ENCODE data around the gene SORBS1. TPM values are rescaled to one million over a fixed set of nuclear protein-coding genes. Genes with fewer than 3 reads are reported as not detected.

The SORBS1 gene
- total and polyA plus RNA-seq, 2 experiments from 2014 or later, result 11.0 to 20.6 TPM

- Histone ChIP-seq H3K27ac (no peak overlapping the region), H3K4me1 (ENCODE audit: low read depth) (no peaks in the 10 kb centered on the region), H3K36me3 (peaks cover 6% of the 10 kb centered on the region), H3K27me3 (no peaks in the 10 kb centered on the region), H3K4me3 (no peak overlapping the region), H3K9me3 (ENCODE audit: low read depth) (no peaks in the 10 kb centered on the region)
- peak; percentile 68 to 75 for DNase-seq (ENCODE audit: low read depth in 1 of 2, low spot score in 1 of 2)
- TF ChIP-seq CTCF (IDR thresholded peaks at IDR 0.05; ENCODE audit: low read depth, low read length), result peak; percentile 44
These were observed 169.5 kb downstream of the SORBS1 start for GRCh38 chr10:95391581-95392216.

GRCh38 chr10:95391164-95391563 lies 170.0 kb downstream of the SORBS1 start:
- no peaks in the 10 kb centered on the region for H3K27me3 ChIP-seq

GRCh38 chr10:95389982-95390381 lies 171.2 kb downstream of the SORBS1 start:
- no peaks in the 10 kb centered on the region for H3K4me1 ChIP-seq (ENCODE audit: low read depth)

More at GRCh38 chr10:95391164-95391563, 170.0 kb downstream of the SORBS1 start:
- Histone ChIP-seq H3K9me3 (ENCODE audit: low read depth) (no peaks in the 10 kb centered on the region), H3K36me3 (peaks cover 3% of the 10 kb centered on the region), H3K4me3 (no peak overlapping the region), H3K27ac (no peak overlapping the region), H3K4me1 (ENCODE audit: low read depth) (no peaks in the 10 kb centered on the region)
- TF ChIP-seq CTCF (IDR thresholded peaks at IDR 0.05; ENCODE audit: low read depth, low read length), result no peak
- no peak for DNase-seq (ENCODE audit: low read depth in 1 of 2, low spot score in 1 of 2)

GRCh38 chr10:95389176-95389575 lies 172.0 kb downstream of the SORBS1 start:
- Histone ChIP-seq H3K4me1 (ENCODE audit: low read depth) (no peaks in the 10 kb centered on the region), H3K4me3 (no peak overlapping the region), H3K27me3 (no peaks in the 10 kb centered on the region), H3K27ac (no peak overlapping the region), H3K9me3 (ENCODE audit: low read depth) (no peaks in the 10 kb centered on the region), H3K36me3 (no peaks in the 10 kb centered on the region)
- no peak for DNase-seq (ENCODE audit: low read depth in 1 of 2, low spot score in 1 of 2)
- no peak for TF ChIP-seq CTCF (IDR thresholded peaks at IDR 0.05; ENCODE audit: low read depth, low read length)

More at GRCh38 chr10:95389982-95390381, 171.2 kb downstream of the SORBS1 start:
- Histone ChIP-seq H3K27me3 (no peaks in the 10 kb centered on the region), H3K27ac (no peak overlapping the region), H3K36me3 (no peaks in the 10 kb centered on the region), H3K9me3 (ENCODE audit: low read depth) (no peaks in the 10 kb centered on the region), H3K4me3 (no peak overlapping the region)
- DNase-seq (ENCODE audit: low read depth in 1 of 2, low spot score in 1 of 2), result no peak
- no peak for TF ChIP-seq CTCF (IDR thresholded peaks at IDR 0.05; ENCODE audit: low read depth, low read length)

- no peaks in the 10 kb centered on the region for H3K9me3 ChIP-seq (ENCODE audit: low read depth)
These were observed 172.6 kb downstream of the SORBS1 start for GRCh38 chr10:95388539-95388938.

More at GRCh38 chr10:95388539-95388938, 172.6 kb downstream of the SORBS1 start:
- no peaks in the 10 kb centered on the region for H3K27me3 ChIP-seq
- DNase-seq (ENCODE audit: low read depth in 1 of 2, low spot score in 1 of 2), result no peak
- no peaks in the 10 kb centered on the region for H3K4me1 ChIP-seq (ENCODE audit: low read depth)
- TF ChIP-seq CTCF (IDR thresholded peaks at IDR 0.05; ENCODE audit: low read depth, low read length), result no peak
- H3K4me3 ChIP-seq, result no peak overlapping the region
- no peaks in the 10 kb centered on the region for H3K36me3 ChIP-seq
- no peak overlapping the region for H3K27ac ChIP-seq
